ENCODE results near the gene HLA-DQA1. TPM values are rescaled to one million over a fixed set of nuclear protein-coding genes. Genes with fewer than 3 reads are reported as not detected.

The HLA-DQA1 gene
- total RNA-seq, 1 donor = not detected

DNA sequence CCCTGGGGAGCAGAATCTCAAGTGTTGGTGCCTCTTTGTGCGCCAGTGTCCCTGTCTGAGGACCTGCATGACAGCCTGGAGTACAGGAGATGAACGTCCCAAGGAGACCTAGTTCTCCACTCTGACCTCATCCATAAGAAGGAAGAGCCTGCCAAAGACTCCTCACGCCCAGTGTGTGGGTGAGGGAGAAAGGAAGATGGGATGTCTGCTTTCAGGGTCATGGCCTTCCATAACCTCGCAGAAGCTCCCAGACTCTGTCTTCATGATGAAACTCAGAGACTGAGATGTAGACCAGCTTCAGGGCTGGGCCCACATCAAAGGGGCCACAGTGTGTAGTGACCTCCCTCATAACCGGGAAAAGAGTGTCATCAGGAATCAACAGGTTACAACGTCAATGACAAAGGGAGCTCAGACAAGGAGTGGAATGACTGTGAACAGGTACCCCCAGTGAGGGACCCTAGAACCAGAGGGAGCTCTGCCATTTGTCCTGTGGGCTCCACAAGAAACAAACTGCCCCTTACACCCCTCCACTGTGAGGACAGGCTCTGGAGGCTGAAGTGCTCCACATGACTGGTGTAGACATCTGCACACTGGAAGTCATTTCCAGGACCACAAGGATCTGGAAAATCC is 21.2 kb downstream of the HLA-DQA1 start:
- H3K4me3 ChIP-seq (ENCODE audit: low read depth, low read length) = no peak overlapping the region
- no peak for DNase-seq (ENCODE audit: low read depth)
- TF ChIP-seq, protein P1, sequence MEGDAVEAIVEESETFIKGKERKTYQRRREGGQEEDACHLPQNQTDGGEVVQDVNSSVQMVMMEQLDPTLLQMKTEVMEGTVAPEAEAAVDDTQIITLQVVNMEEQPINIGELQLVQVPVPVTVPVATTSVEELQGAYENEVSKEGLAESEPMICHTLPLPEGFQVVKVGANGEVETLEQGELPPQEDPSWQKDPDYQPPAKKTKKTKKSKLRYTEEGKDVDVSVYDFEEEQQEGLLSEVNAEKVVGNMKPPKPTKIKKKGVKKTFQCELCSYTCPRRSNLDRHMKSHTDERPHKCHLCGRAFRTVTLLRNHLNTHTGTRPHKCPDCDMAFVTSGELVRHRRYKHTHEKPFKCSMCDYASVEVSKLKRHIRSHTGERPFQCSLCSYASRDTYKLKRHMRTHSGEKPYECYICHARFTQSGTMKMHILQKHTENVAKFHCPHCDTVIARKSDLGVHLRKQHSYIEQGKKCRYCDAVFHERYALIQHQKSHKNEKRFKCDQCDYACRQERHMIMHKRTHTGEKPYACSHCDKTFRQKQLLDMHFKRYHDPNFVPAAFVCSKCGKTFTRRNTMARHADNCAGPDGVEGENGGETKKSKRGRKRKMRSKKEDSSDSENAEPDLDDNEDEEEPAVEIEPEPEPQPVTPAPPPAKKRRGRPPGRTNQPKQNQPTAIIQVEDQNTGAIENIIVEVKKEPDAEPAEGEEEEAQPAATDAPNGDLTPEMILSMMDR (IDR thresholded peaks at IDR 0.05; ENCODE audit: insufficient read depth, low read length) = no peak

DNA sequence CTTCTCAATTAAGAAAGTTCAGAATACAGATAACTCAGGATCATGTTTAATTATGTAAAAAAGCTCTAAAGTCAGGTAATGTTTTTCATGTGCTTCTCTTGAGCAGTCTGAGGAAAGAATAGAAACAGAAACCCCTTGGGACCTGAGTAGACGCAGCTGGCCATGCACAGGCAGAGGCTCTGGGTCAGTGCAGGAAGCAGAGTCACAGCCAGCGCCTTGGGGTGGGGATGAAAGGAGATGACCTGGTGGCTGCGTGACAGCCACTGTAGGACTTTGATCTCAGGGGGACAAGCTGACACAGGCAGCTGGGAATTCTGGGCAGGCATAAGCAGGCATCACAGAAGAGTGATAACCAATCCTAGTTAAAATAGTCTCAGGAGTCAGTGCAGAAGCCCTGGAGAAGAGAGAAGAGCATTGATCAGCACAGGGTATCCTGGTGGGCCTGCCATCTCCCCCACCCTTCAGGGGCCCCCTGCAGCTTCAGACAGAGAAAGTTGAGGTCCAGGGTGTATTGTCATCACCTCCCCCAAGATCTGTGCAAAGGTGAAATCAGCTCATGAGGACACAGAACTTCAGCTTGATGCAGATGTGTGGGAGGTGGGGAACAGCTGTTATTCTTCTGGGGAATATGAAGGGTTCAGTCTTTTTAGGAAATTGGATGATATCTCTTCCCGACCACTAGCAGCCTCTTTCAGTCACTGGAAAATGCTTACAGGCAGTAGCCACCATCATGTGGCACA is 22.8 kb downstream of the HLA-DQA1 start:
- H3K4me3 ChIP-seq (ENCODE audit: low read depth, low read length) = no peak overlapping the region
- DNase-seq (ENCODE audit: low read depth) = no peak
- TF ChIP-seq, protein P1 (IDR thresholded peaks at IDR 0.05; ENCODE audit: insufficient read depth, low read length) = no peak

DNA sequence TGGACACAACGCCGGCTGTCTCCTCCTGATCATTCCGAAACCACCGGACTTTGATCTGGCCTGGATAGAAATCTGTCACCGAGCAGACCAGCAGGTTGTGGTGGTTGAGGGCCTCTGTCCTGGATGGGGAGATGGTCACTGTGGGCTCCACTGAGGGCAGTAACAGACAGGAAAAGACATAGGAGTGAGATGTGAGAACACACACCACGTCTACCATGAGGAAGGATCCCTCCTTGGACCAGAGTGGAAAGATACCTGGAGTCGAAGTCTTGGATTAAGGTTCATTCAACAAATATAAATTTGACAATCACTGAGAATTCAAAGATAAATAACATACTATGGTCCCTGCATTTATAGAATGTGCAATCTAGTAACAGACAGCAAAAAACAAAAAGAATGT is 24.9 kb downstream of the HLA-DQA1 start:
- TF ChIP-seq, protein P1 (IDR thresholded peaks at IDR 0.05; ENCODE audit: insufficient read depth, low read length) = no peak
- H3K4me3 ChIP-seq (ENCODE audit: low read depth, low read length) = no peak overlapping the region
- no peak for DNase-seq (ENCODE audit: low read depth)

DNA sequence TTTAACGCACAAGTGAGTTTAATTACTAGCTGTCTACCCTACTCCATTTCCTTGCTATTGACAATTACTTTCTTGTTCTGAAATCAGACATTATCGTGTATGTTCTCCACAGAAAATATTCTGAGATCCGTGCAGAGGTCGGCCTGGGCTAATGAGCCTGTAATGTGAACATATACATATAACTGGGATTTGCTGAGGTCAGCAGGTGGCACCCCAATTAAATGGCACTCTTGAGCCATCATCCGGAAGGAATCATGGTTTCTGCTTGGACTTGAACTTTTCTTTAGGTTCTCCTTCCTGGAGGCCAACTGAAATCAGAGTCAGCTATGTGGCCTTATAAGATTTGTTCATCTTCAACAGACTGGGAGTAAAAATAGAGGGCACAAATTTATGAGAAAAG is 25.6 kb downstream of the HLA-DQA1 start:
- no peak for DNase-seq (ENCODE audit: low read depth)
- TF ChIP-seq, protein P1 (IDR thresholded peaks at IDR 0.05; ENCODE audit: insufficient read depth, low read length) = no peak
- H3K4me3 ChIP-seq (ENCODE audit: low read depth, low read length) = no peak overlapping the region

DNA sequence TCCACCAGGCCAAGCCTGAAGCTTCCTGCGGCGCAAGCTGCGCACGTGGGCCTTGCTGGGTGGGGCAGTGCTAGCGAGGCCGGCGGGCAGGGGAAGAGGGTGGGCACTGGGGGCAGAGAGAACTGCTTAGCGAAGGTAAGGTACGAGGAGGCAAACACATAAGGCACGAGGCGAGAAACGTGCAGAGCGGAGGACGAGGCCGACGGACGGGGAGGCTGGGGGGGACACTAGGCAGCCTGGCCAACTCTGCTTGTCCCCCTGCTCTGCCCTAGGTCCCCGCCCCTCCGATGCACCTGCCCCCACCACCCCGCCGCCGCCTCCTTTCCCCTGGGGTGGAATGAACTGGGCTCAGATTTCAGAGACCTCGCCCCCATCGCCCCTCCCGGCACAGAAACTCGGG is 27.1 kb downstream of the HLA-DQA1 start:
- no peak overlapping the region for H3K4me3 ChIP-seq (ENCODE audit: low read depth, low read length)
- no peak for DNase-seq (ENCODE audit: low read depth)
- TF ChIP-seq, protein P1 (IDR thresholded peaks at IDR 0.05; ENCODE audit: insufficient read depth, low read length) = no peak

DNA sequence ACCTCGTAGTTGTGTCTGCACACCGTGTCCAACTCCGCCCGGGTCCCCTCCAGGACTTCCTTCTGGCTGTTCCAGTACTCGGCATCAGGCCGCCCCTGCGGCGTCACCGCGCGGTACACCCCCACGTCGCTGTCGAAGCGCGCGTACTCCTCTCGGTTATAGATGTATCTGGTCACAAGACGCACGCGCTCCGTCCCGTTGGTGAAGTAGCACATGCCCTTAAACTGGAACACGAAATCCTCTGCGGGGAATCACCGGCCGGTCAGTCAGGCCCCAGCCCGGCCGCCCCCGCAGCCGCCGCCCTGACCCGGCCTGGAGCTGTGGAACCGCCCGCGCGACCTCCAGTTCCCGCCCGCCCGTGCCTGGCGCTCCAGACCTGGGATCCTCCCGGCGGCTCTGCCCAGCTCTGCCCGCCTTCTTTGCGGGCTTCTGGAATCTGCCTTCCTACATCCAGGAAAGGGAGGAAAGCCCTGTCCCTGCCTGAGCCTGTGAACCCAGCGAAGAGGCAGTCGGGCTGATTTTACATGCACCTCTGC is 27.7 kb downstream of the HLA-DQA1 start:
- no peak overlapping the region for H3K4me3 ChIP-seq (ENCODE audit: low read depth, low read length)
- no peak for DNase-seq (ENCODE audit: low read depth)
- TF ChIP-seq, protein P1 (IDR thresholded peaks at IDR 0.05; ENCODE audit: insufficient read depth, low read length) = no peak
